Neural progenitor cell (in vitro differentiated cells): ENCODE data around the gene TANC1. TPM values are rescaled to one million over a fixed set of nuclear protein-coding genes. Genes with fewer than 3 reads are reported as not detected.

Source experiments
- DNase-seq: peaks from one replicate; pipeline ENCODE4 v3.0.0-alpha.2; 2016; ENCODE audit warnings: low spot score
- H2AFZ ChIP-seq: fragments of 200-600 bp; sonication (generic); replicated peaks from 2 replicates; pipeline ENCODE4 v1.6.1; 2016; ENCODE audit warnings: antibody characterized with exemption
- H3F3A ChIP-seq: fragments of 200-600 bp; sonication (generic); 2 replicates; pipeline ENCODE4 v1.6.1; 2016; ENCODE audit warnings: antibody characterized with exemption, low read depth
- H3K27ac ChIP-seq: fragments of 200-600 bp; sonication (generic); 2 replicates; pipeline ENCODE4 v1.5.1; 2016; ENCODE audit warnings: mild to moderate bottlenecking
- H3K27me3 ChIP-seq: fragments of 200-600 bp; sonication (generic); 2 replicates; pipeline ENCODE4 v1.6.1; 2016; ENCODE audit warnings: mild to moderate bottlenecking, moderate library complexity
- H3K36me3 ChIP-seq: fragments of 200-600 bp; sonication (generic); 2 replicates; pipeline ENCODE4 v1.5.1; 2016
- H3K4me1 ChIP-seq: fragments of 200-600 bp; sonication (generic); 2 replicates; pipeline ENCODE4 v1.6.1; 2016; ENCODE audit warnings: mixed run types
- H3K4me2 ChIP-seq: fragments of 200-600 bp; sonication (generic); 2 replicates; pipeline ENCODE4 v1.6.1; 2016
- H3K4me3 ChIP-seq: fragments of 200-600 bp; sonication (generic); 2 replicates; pipeline ENCODE4 v1.5.1; 2016
- H3K79me2 ChIP-seq: fragments of 200-600 bp; sonication (generic); 2 replicates; pipeline ENCODE4 v1.6.1; 2016; ENCODE audit warnings: low read depth
- H3K9ac ChIP-seq: fragments of 200-600 bp; sonication (generic); 2 replicates; pipeline ENCODE4 v1.6.1; 2016
- H3K9me3 ChIP-seq: fragments of 200-600 bp; sonication (generic); 2 replicates; pipeline ENCODE4 v1.5.1; 2016; ENCODE audit warnings: low read depth
- H4K20me1 ChIP-seq: fragments of 200-600 bp; sonication (generic); 2 replicates; pipeline ENCODE4 v1.6.1; 2016; ENCODE audit warnings: low read depth
- H3K27ac Mint-ChIP-seq: 3 replicates; pipeline ENCODE4 v1.8.0; 2021; ENCODE audit warnings: mixed read lengths
- H3K27me3 Mint-ChIP-seq: 2 replicates; pipeline ENCODE4 v1.8.0; 2022; ENCODE audit warnings: low read depth, mild to moderate bottlenecking, inconsistent platforms, moderate library complexity, mixed read lengths; ENCODE audit not compliant: insufficient read depth
- H3K36me3 Mint-ChIP-seq: 3 replicates; pipeline ENCODE4 v1.8.0; 2021; ENCODE audit warnings: mixed read lengths
- H3K4me1 Mint-ChIP-seq: 3 replicates; pipeline ENCODE4 v1.8.0; 2021; ENCODE audit warnings: mixed read lengths
- H3K4me3 Mint-ChIP-seq: 3 replicates; pipeline ENCODE4 v1.8.0; 2021; ENCODE audit warnings: mild to moderate bottlenecking, moderate library complexity, mixed read lengths
- H3K9me3 Mint-ChIP-seq: 3 replicates; pipeline ENCODE4 v1.8.0; 2020; ENCODE audit warnings: mixed read lengths
- CTCF ChIP-seq: fragments of 200-600 bp; sonication (generic); IDR thresholded peaks from 2 replicates; pipeline ENCODE4 v1.5.1; 2017; ENCODE audit warnings: antibody characterized with exemption, mild to moderate bottlenecking
- EZH2 ChIP-seq: fragments of 200-600 bp; sonication (generic); IDR thresholded peaks from 2 replicates; pipeline ENCODE4 v1.6.1; 2017; ENCODE audit warnings: antibody characterized with exemption, mild to moderate bottlenecking, moderate library complexity
- EZH2phosphoT487 ChIP-seq: fragments of 200-600 bp; sonication (generic); IDR thresholded peaks from 2 replicates; pipeline ENCODE4 v1.6.1; 2017; ENCODE audit warnings: antibody characterized with exemption
- total RNA-seq: library from RNA; depleted of rRNA; stranded (reverse); fragments of >200 nt; gene quantifications from 2 replicates; pipeline ENCODE4 v1.2.3, GENCODE V29; 2015; ENCODE audit warnings: low replicate concordance

TANC1 gene
- total RNA-seq, 1 donor from 2014 or later: 11.9 TPM

- TF ChIP-seq EZH2phosphoT487 (no peak), CTCF (no peak), EZH2 (no peak)
- no peak overlapping the region for H3K27ac ChIP-seq
- no peak overlapping the region for H3K4me3 ChIP-seq
- no peaks in the 10 kb centered on the region for H3K27me3 ChIP-seq
- DNase-seq: no peak
- H3F3A ChIP-seq: no peaks in the 10 kb centered on the region
- H2AFZ ChIP-seq: no peak overlapping the region
- peaks cover 64% of the 10 kb centered on the region for H3K4me1 ChIP-seq
- no peak overlapping the region for H3K4me2 ChIP-seq
- Mint-ChIP-seq H3K36me3 (peaks cover 11% of the 10 kb centered on the region), H3K27me3 (no peaks in the 10 kb centered on the region), H3K4me1 (peaks cover 48% of the 10 kb centered on the region), H3K27ac (no peak overlapping the region), H3K9me3 (peaks cover 2% of the 10 kb centered on the region), H3K4me3 (no peak overlapping the region)
- H4K20me1 ChIP-seq: no peaks in the 10 kb centered on the region
- no peaks in the 10 kb centered on the region for H3K36me3 ChIP-seq
- H3K9me3 ChIP-seq: no peaks in the 10 kb centered on the region
- no peaks in the 10 kb centered on the region for H3K79me2 ChIP-seq
- no peak overlapping the region for H3K9ac ChIP-seq
Measured at GRCh38 chr2:159151198-159152127, 183.0 kb downstream of the TANC1 start.

GRCh38 chr2:159152128-159152778 is 183.8 kb downstream of the TANC1 start:
- Histone ChIP-seq H4K20me1 (no peaks in the 10 kb centered on the region), H3F3A (no peaks in the 10 kb centered on the region), H3K27ac (no peak overlapping the region), H3K4me1 (peaks cover 61% of the 10 kb centered on the region), H3K9me3 (no peaks in the 10 kb centered on the region), H3K9ac (no peak overlapping the region), H3K4me3 (no peak overlapping the region), H3K79me2 (no peaks in the 10 kb centered on the region), H2AFZ (no peak overlapping the region), H3K27me3 (no peaks in the 10 kb centered on the region), H3K4me2 (no peak overlapping the region), H3K36me3 (no peaks in the 10 kb centered on the region)
- H3K4me3 Mint-ChIP-seq: no peak overlapping the region
- H3K27ac Mint-ChIP-seq: no peak overlapping the region
- H3K27me3 Mint-ChIP-seq: no peaks in the 10 kb centered on the region
- no peak for DNase-seq
- H3K4me1 Mint-ChIP-seq: peaks cover 54% of the 10 kb centered on the region
- H3K9me3 Mint-ChIP-seq: peaks cover 2% of the 10 kb centered on the region
- H3K36me3 Mint-ChIP-seq: peaks cover 11% of the 10 kb centered on the region
- TF ChIP-seq EZH2 (no peak), EZH2phosphoT487 (no peak), CTCF (no peak)

- DNase-seq: no peak
- peaks cover under 1% of the 10 kb centered on the region for H3K9me3 Mint-ChIP-seq
- Histone ChIP-seq H3K27ac (no peak overlapping the region), H3K4me2 (no peak overlapping the region), H3K27me3 (no peaks in the 10 kb centered on the region), H3K9ac (no peak overlapping the region), H4K20me1 (no peaks in the 10 kb centered on the region), H3K9me3 (no peaks in the 10 kb centered on the region), H3K79me2 (no peaks in the 10 kb centered on the region), H3F3A (no peaks in the 10 kb centered on the region), H3K4me1 (peaks cover 61% of the 10 kb centered on the region), H2AFZ (no peak overlapping the region), H3K4me3 (no peak overlapping the region), H3K36me3 (no peaks in the 10 kb centered on the region)
- peaks cover 8% of the 10 kb centered on the region for H3K36me3 Mint-ChIP-seq
- no peak overlapping the region for H3K27ac Mint-ChIP-seq
- no peak for TF ChIP-seq EZH2
- no peak for TF ChIP-seq CTCF
- TF ChIP-seq EZH2phosphoT487: no peak
- H3K4me3 Mint-ChIP-seq: no peak overlapping the region
- no peaks in the 10 kb centered on the region for H3K27me3 Mint-ChIP-seq
- H3K4me1 Mint-ChIP-seq: peaks cover 55% of the 10 kb centered on the region
Measured at GRCh38 chr2:159153063-159153462, 184.6 kb downstream of the TANC1 start.
